HCT116 (cell line): ENCODE measurements around the gene F13A1.

Experiments
- EZH2 ChIP-seq: fragments of 200-600 bp; sonication (generic); IDR thresholded peaks from 2 replicates; pipeline ENCODE4 v1.6.1; 2017; ENCODE audit warnings: antibody characterized with exemption, mixed run types
- FOSL1 ChIP-seq: IDR thresholded peaks from 2 replicates; pipeline ENCODE4 v1.6.1; 2012; ENCODE audit warnings: low read depth
- POLR2A ChIP-seq: IDR thresholded peaks from 2 replicates; pipeline ENCODE4 v1.7.0; 2011; ENCODE audit warnings: borderline replicate concordance; ENCODE audit not compliant: insufficient read depth, insufficient read length; ENCODE audit errors: extremely low read depth
- POLR2AphosphoS5 ChIP-seq: IDR thresholded peaks from 2 replicates; pipeline ENCODE4 v1.6.1; 2011; ENCODE audit warnings: mild to moderate bottlenecking, low read depth, low read length, moderate library complexity
- RAD21 ChIP-seq: IDR thresholded peaks from 2 replicates; pipeline ENCODE4 v1.6.1; 2012; ENCODE audit warnings: low read depth, mild to moderate bottlenecking
- TF ChIP-seq, protein P1 (sequence below), 3 experiments: fragments of 200-600 bp in 1 of 3; sonication (generic) in 1 of 3; IDR thresholded peaks in 2 of 3; conservative IDR thresholded peaks in 1 of 3; 2 replicates each; pipeline ENCODE4 v1.5.1; 2012 to 2017; ENCODE audit warnings: low read depth in 2 of 3, low read length in 2 of 3, antibody characterized with exemption in 1 of 3, borderline replicate concordance in 1 of 3, control low read depth in 1 of 3, mild to moderate bottlenecking in 1 of 3, mixed read lengths in 1 of 3, mixed run types in 1 of 3, moderate library complexity in 1 of 3; ENCODE audit not compliant: insufficient read depth in 1 of 3
- TF ChIP-seq, protein P2 (sequence below): IDR thresholded peaks from 2 replicates; pipeline ENCODE4 v1.6.1; 2012

DNA sequence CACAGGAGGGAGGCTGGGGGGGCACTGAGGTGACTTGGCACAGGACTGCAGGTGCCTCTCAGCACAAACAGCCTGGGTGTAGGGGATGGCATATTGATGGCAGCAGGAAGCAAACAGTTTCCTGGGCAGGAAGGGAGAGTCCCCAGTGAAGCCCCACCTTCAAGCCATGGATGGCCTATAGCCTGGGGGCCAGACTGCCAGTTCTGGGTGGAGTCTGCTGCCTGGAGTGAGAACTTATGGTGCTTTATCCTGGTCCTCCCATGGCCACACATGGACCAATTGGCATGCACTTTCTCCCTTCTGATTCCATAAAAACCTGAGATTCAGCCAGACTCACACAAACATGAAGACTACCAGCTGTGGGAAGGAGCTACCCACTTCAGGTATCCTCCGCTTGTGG is 198.5 kb downstream of the F13A1 start:
- TF ChIP-seq, protein P1, sequence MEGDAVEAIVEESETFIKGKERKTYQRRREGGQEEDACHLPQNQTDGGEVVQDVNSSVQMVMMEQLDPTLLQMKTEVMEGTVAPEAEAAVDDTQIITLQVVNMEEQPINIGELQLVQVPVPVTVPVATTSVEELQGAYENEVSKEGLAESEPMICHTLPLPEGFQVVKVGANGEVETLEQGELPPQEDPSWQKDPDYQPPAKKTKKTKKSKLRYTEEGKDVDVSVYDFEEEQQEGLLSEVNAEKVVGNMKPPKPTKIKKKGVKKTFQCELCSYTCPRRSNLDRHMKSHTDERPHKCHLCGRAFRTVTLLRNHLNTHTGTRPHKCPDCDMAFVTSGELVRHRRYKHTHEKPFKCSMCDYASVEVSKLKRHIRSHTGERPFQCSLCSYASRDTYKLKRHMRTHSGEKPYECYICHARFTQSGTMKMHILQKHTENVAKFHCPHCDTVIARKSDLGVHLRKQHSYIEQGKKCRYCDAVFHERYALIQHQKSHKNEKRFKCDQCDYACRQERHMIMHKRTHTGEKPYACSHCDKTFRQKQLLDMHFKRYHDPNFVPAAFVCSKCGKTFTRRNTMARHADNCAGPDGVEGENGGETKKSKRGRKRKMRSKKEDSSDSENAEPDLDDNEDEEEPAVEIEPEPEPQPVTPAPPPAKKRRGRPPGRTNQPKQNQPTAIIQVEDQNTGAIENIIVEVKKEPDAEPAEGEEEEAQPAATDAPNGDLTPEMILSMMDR (IDR thresholded peaks at IDR 0.05 in 2 of 3, conservative IDR thresholded peaks at IDR 0.05 in 1 of 3; ENCODE audit: borderline replicate concordance in 1 of 3, insufficient read depth in 1 of 3, low read depth in 2 of 3, low read length in 2 of 3), result no peak
- TF ChIP-seq EZH2 (no peak), POLR2A (no peak), POLR2AphosphoS5 (no peak), FOSL1 (no peak), RAD21 (no peak)
- TF ChIP-seq, protein P2, sequence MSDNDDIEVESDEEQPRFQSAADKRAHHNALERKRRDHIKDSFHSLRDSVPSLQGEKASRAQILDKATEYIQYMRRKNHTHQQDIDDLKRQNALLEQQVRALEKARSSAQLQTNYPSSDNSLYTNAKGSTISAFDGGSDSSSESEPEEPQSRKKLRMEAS, result no peak
